AG20443 (cell line): ENCODE data around the gene SMIM8.

Experiments used
- DNase-seq: peaks from one replicate; pipeline ENCODE4 v3.0.0; 2012; ENCODE audit warnings: low spot score, mixed read lengths

SMIM8 gene

GRCh38 chr6:87334683-87335082 is 12.3 kb downstream of the SMIM8 start:
- DNase-seq: peak; percentile 52

- DNase-seq: no peak
These were observed 14.0 kb downstream of the SMIM8 start for GRCh38 chr6:87336367-87336766.

- no peak for DNase-seq
These were observed 17.8 kb downstream of the SMIM8 start for GRCh38 chr6:87340230-87340629.

- DNase-seq: no peak
These were observed 18.8 kb downstream of the SMIM8 start for GRCh38 chr6:87341158-87341557.

- DNase-seq: no peak
These were observed 19.5 kb downstream of the SMIM8 start for GRCh38 chr6:87341899-87342298.

- no peak for DNase-seq
These were observed 20.4 kb downstream of the SMIM8 start for GRCh38 chr6:87342829-87343228.

- no peak for DNase-seq
These were observed 22.3 kb downstream of the SMIM8 start, which contains the start of gene C6orf163 for GRCh38 chr6:87344731-87345130. C6orf163 (plus strand) TSS chr6:87344813; CDS start chr6:87345100, 287 bp downstream.

GRCh38 chr6:87346700-87347099 is 24.3 kb downstream of the SMIM8 start:
- no peak for DNase-seq

- DNase-seq: no peak
These were observed 27.5 kb downstream of the SMIM8 start for GRCh38 chr6:87349896-87350295.

GRCh38 chr6:87350516-87350915 is 28.1 kb downstream of the SMIM8 start:
- DNase-seq: no peak

GRCh38 chr6:87351583-87351982 is 29.2 kb downstream of the SMIM8 start:
- no peak for DNase-seq

- no peak for DNase-seq
These were observed 33.8 kb downstream of the SMIM8 start for GRCh38 chr6:87356181-87356580.

- DNase-seq: no peak
These were observed 35.2 kb downstream of the SMIM8 start for GRCh38 chr6:87357479-87358196.

GRCh38 chr6:87364602-87365252 is 42.3 kb downstream of the SMIM8 start:
- no peak for DNase-seq

- DNase-seq: no peak
These were observed 43.9 kb downstream of the SMIM8 start for GRCh38 chr6:87366072-87366827.

- DNase-seq: no peak
These were observed 44.5 kb downstream of the SMIM8 start for GRCh38 chr6:87366899-87367298.

GRCh38 chr6:87373377-87373776 is 51.0 kb downstream of the SMIM8 start:
- DNase-seq: no peak

- no peak for DNase-seq
These were observed 52.9 kb downstream of the SMIM8 start for GRCh38 chr6:87375315-87375714.

- DNase-seq: no peak
These were observed 54.3 kb downstream of the SMIM8 start for GRCh38 chr6:87376643-87377042.

GRCh38 chr6:87378947-87379346 is 56.6 kb downstream of the SMIM8 start:
- DNase-seq: no peak

- no peak for DNase-seq
These were observed 60.5 kb downstream of the SMIM8 start for GRCh38 chr6:87382861-87383260.

GRCh38 chr6:87384038-87384437 is 61.6 kb downstream of the SMIM8 start:
- DNase-seq: no peak

GRCh38 chr6:87384449-87384848 is 62.1 kb downstream of the SMIM8 start:
- DNase-seq: no peak
